Endothelial cell of umbilical vein (primary cell): ENCODE results near the gene SCLY.

Source experiments
- EZH2 ChIP-seq: IDR thresholded peaks from 2 replicates; pipeline ENCODE4 v1.6.1; 2012; ENCODE audit warnings: borderline replicate concordance, low read depth, mild to moderate bottlenecking, moderate library complexity, low read length, inconsistent platforms; ENCODE audit not compliant: severe bottlenecking
- FOS ChIP-seq: IDR thresholded peaks from 2 replicates; pipeline ENCODE4 v1.6.1; 2011; ENCODE audit warnings: mild to moderate bottlenecking, low read length, moderate library complexity, borderline replicate concordance; ENCODE audit not compliant: insufficient read depth
- JUN ChIP-seq: IDR thresholded peaks from 2 replicates; pipeline ENCODE4 v1.6.1; 2011; ENCODE audit warnings: borderline replicate concordance, low read depth; ENCODE audit not compliant: insufficient read length, insufficient read depth
- POLR2A ChIP-seq: IDR thresholded peaks from 2 replicates; pipeline ENCODE4 v1.6.1; 2012; ENCODE audit warnings: low read depth, mild to moderate bottlenecking, control low read depth, low read length
- POLR2AphosphoS5 ChIP-seq: IDR thresholded peaks from 2 replicates; pipeline ENCODE4 v1.6.1; 2012; ENCODE audit warnings: low read depth, mild to moderate bottlenecking, control low read depth, low read length, moderate library complexity; ENCODE audit not compliant: insufficient read depth
- TF ChIP-seq, protein P1 (sequence below), 2 donors: IDR thresholded peaks; 1 replicate in 1 of 2; 2 replicates in 1 of 2; pipeline ENCODE4 v1.5.1; 2011; ENCODE audit warnings: low read length in 2 of 2, mild to moderate bottlenecking in 2 of 2, moderate library complexity in 2 of 2, control low read depth in 1 of 2, inconsistent platforms in 1 of 2, low read depth in 1 of 2; ENCODE audit not compliant: insufficient read depth in 1 of 2; ENCODE audit errors: extremely low read depth in 1 of 2
- TF ChIP-seq, protein P2 (sequence below): IDR thresholded peaks from 2 replicates; pipeline ENCODE4 v1.6.1; 2011; ENCODE audit not compliant: insufficient read depth, insufficient read length

- TF ChIP-seq, protein P1, sequence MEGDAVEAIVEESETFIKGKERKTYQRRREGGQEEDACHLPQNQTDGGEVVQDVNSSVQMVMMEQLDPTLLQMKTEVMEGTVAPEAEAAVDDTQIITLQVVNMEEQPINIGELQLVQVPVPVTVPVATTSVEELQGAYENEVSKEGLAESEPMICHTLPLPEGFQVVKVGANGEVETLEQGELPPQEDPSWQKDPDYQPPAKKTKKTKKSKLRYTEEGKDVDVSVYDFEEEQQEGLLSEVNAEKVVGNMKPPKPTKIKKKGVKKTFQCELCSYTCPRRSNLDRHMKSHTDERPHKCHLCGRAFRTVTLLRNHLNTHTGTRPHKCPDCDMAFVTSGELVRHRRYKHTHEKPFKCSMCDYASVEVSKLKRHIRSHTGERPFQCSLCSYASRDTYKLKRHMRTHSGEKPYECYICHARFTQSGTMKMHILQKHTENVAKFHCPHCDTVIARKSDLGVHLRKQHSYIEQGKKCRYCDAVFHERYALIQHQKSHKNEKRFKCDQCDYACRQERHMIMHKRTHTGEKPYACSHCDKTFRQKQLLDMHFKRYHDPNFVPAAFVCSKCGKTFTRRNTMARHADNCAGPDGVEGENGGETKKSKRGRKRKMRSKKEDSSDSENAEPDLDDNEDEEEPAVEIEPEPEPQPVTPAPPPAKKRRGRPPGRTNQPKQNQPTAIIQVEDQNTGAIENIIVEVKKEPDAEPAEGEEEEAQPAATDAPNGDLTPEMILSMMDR (IDR thresholded peaks at IDR 0.05; ENCODE audit: extremely low read depth in 1 of 2, insufficient read depth in 1 of 2, low read depth in 1 of 2, low read length in 2 of 2), result no peak
- TF ChIP-seq EZH2, result no peak
- TF ChIP-seq POLR2A, result no peak
- TF ChIP-seq POLR2AphosphoS5, result no peak
- TF ChIP-seq, protein P2, sequence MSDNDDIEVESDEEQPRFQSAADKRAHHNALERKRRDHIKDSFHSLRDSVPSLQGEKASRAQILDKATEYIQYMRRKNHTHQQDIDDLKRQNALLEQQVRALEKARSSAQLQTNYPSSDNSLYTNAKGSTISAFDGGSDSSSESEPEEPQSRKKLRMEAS, result no peak
- no peak for TF ChIP-seq JUN
- TF ChIP-seq FOS, result no peak
These were observed 86.2 kb downstream of the SCLY start for GRCh38 chr2:238146884-238147544.
